Esophagus squamous epithelium (tissue), 4 donors: ENCODE results near the gene CFAP206.

Source experiments
- CTCF ChIP-seq, 6 experiments: fragments of 450-650 bp in 4 of 6; fragments of 200-600 bp in 2 of 6; sonication (generic) in 2 of 6; IDR thresholded peaks; one replicate each; pipeline ENCODE4 v1.5.1; 2016 to 2019; ENCODE audit warnings: antibody characterized with exemption in 6 of 6, mild to moderate bottlenecking in 4 of 6, moderate library complexity in 4 of 6
- POLR2A ChIP-seq, 4 donors: fragments of 450-650 bp; IDR thresholded peaks; one replicate each; pipeline ENCODE4 v1.6.1; 2017; ENCODE audit warnings: antibody characterized with exemption in 4 of 4, mild to moderate bottlenecking in 4 of 4, moderate library complexity in 3 of 4

GRCh38 chr6:87444362-87444761 is 36.6 kb downstream of the CFAP206 start:
- TF ChIP-seq POLR2A (IDR thresholded peaks at IDR 0.05) (no peak), CTCF (IDR thresholded peaks at IDR 0.05) (no peak)
